GM19463 (cell line): ENCODE measurements around the gene CTLA4.

Experiments
- ATAC-seq: cut with Tn5 transposase; IDR thresholded peaks from one replicate; pipeline ENCODE4 v1.9.1; 2021; ENCODE audit warnings: mild to moderate bottlenecking, moderate library complexity; ENCODE audit not compliant: unreplicated experiment

CTLA4 gene

GRCh38 chr2:203889944-203890343, 22.4 kb downstream of the CTLA4 start:
- no peak for ATAC-seq

GRCh38 chr2:203890733-203891132, 23.2 kb downstream of the CTLA4 start:
- ATAC-seq: no peak

- ATAC-seq: no peak
Observed at GRCh38 chr2:203891474-203891873, 23.9 kb downstream of the CTLA4 start.

GRCh38 chr2:203892207-203892606, 24.6 kb downstream of the CTLA4 start:
- ATAC-seq: no peak

GRCh38 chr2:203893401-203893800, 25.8 kb downstream of the CTLA4 start:
- no peak for ATAC-seq

- no peak for ATAC-seq
Observed at GRCh38 chr2:203893840-203894239, 26.3 kb downstream of the CTLA4 start.

- no peak for ATAC-seq
Observed at GRCh38 chr2:203894262-203894661, 26.7 kb downstream of the CTLA4 start.

- ATAC-seq: no peak
Observed at GRCh38 chr2:203897544-203897943, 30.0 kb downstream of the CTLA4 start.

- ATAC-seq: no peak
Observed at GRCh38 chr2:203898657-203899056, 31.1 kb downstream of the CTLA4 start.

- no peak for ATAC-seq
Observed at GRCh38 chr2:203900253-203900652, 32.7 kb downstream of the CTLA4 start.

- no peak for ATAC-seq
Observed at GRCh38 chr2:203904022-203904421, 36.5 kb downstream of the CTLA4 start.

GRCh38 chr2:203905656-203906055, 38.1 kb downstream of the CTLA4 start:
- no peak for ATAC-seq

- ATAC-seq: no peak
Observed at GRCh38 chr2:203908066-203908796, 40.7 kb downstream of the CTLA4 start.

- ATAC-seq: no peak
Observed at GRCh38 chr2:203908797-203909185, 41.2 kb downstream of the CTLA4 start.

- ATAC-seq: no peak
Observed at GRCh38 chr2:203909261-203909967, 41.8 kb downstream of the CTLA4 start.

GRCh38 chr2:203909974-203910373, 42.4 kb downstream of the CTLA4 start:
- ATAC-seq: no peak

GRCh38 chr2:203913947-203914346, 46.4 kb downstream of the CTLA4 start:
- ATAC-seq: no peak

- ATAC-seq: no peak
Observed at GRCh38 chr2:203914546-203915182, 47.1 kb downstream of the CTLA4 start.

GRCh38 chr2:203915256-203915655, 47.7 kb downstream of the CTLA4 start:
- no peak for ATAC-seq

GRCh38 chr2:203916756-203917155, 49.2 kb downstream of the CTLA4 start:
- no peak for ATAC-seq

GRCh38 chr2:203918264-203918663, 50.7 kb downstream of the CTLA4 start:
- ATAC-seq: no peak

GRCh38 chr2:203918839-203919238, 51.3 kb downstream of the CTLA4 start:
- no peak for ATAC-seq
